PC-9 (cell line): ENCODE measurements around the gene HOXB3.

Experiments
- EZH2 ChIP-seq: fragments of 200-600 bp; sonication (generic); IDR thresholded peaks from 2 replicates; pipeline ENCODE4 v1.8.0; 2017; ENCODE audit warnings: antibody characterized with exemption, low read depth
- TF ChIP-seq, protein P1 (sequence below): fragments of 200-600 bp; sonication (generic); conservative IDR thresholded peaks from 2 replicates; pipeline ENCODE4 v1.6.1; 2017; ENCODE audit warnings: mixed run types, antibody characterized with exemption, mild to moderate bottlenecking, moderate library complexity

DNA sequence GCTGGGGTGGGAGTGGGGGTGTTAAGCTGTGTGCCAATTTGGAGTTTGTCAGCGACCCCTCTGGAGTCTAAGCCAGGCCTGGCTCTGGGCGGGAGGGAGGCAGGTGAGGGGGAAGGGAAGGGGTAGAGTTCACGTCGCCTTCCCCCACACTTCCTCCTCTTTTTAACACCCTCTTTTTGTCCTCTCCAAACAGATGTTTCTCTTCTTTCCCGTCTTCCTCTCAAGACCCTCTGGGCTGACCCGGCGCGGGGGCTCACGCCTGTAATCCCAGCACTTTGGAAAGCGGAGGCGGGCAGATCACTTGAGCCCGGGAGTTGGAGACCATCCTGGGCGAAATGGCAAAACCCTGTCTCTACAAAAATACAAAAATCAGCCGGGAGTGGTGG is 62.5 kb downstream of the HOXB3 start:
- TF ChIP-seq, protein P1, sequence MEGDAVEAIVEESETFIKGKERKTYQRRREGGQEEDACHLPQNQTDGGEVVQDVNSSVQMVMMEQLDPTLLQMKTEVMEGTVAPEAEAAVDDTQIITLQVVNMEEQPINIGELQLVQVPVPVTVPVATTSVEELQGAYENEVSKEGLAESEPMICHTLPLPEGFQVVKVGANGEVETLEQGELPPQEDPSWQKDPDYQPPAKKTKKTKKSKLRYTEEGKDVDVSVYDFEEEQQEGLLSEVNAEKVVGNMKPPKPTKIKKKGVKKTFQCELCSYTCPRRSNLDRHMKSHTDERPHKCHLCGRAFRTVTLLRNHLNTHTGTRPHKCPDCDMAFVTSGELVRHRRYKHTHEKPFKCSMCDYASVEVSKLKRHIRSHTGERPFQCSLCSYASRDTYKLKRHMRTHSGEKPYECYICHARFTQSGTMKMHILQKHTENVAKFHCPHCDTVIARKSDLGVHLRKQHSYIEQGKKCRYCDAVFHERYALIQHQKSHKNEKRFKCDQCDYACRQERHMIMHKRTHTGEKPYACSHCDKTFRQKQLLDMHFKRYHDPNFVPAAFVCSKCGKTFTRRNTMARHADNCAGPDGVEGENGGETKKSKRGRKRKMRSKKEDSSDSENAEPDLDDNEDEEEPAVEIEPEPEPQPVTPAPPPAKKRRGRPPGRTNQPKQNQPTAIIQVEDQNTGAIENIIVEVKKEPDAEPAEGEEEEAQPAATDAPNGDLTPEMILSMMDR = no peak
- TF ChIP-seq EZH2 = no peak
